ENCODE results near the gene P2RY8.
"Not testable (repeated sequence)": the region's sequence is repeated elsewhere in the genome, so short reads cannot be mapped to it uniquely, and the experiment has no call there.

P2RY8 gene

DNA sequence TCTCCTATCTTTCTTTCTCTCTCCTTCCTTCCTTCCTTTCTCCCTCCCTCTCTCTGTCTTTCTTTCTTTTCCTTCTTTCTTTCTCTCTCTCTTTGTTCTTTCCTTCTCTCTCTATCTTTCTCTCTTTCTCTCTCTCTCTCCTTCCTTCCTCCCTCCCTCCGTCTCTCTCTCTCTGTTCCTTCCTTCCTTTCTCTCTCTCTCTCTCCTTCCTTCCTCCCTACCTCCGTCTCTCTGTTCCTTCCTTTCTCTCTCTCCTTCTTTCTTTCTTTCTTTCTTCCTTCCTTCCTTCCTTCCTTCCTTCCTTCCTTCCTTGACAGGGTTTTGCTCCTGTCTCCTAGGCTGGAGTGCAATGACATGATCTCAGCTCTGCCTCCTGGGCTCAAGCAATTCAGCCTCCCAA, 24.2 kb upstream of the P2RY8 start:
- H3K4me1 ChIP-seq = no peaks in the 10 kb centered on the region
- no peak overlapping the region for H3K9ac ChIP-seq
- no peaks in the 10 kb centered on the region for H3K79me2 ChIP-seq
- H2AFZ ChIP-seq = no peak overlapping the region
- H3K4me3 ChIP-seq (ENCODE audit: low read depth, low read length) = no peak overlapping the region
- no peak for TF ChIP-seq CTCF (IDR thresholded peaks at IDR 0.05)
- no peaks in the 10 kb centered on the region for H3K36me3 ChIP-seq (ENCODE audit: control insufficient read depth, insufficient read depth, low read length)
- no peaks in the 10 kb centered on the region for H3K9me3 ChIP-seq (ENCODE audit: control insufficient read depth, low read length)
- H3K27ac ChIP-seq = no peak overlapping the region
- no peaks in the 10 kb centered on the region for H3K27me3 ChIP-seq (ENCODE audit: control insufficient read depth, insufficient read depth, low read length)
- no peak overlapping the region for H3K4me2 ChIP-seq (ENCODE audit: low read length)

- Histone ChIP-seq H3K9ac (no peak overlapping the region), H3K79me2 (no peaks in the 10 kb centered on the region), H3K27ac (no peak overlapping the region), H3K4me1 (no peaks in the 10 kb centered on the region), H3K4me2 (ENCODE audit: low read length) (no peak overlapping the region), H3K4me3 (ENCODE audit: low read depth, low read length) (no peak overlapping the region), H3K27me3 (ENCODE audit: control insufficient read depth, insufficient read depth, low read length) (no peaks in the 10 kb centered on the region), H3K9me3 (ENCODE audit: control insufficient read depth, low read length) (no peaks in the 10 kb centered on the region), H2AFZ (no peak overlapping the region), H3K36me3 (ENCODE audit: control insufficient read depth, insufficient read depth, low read length) (no peaks in the 10 kb centered on the region)
- no peak for TF ChIP-seq CTCF (IDR thresholded peaks at IDR 0.05)
These were observed 21.9 kb upstream of the P2RY8 start for GRCh38 chrX:1558761-1559468.

GRCh38 chrX:1557442-1557841, 20.5 kb upstream of the P2RY8 start:
- H3K9ac ChIP-seq; H3K27ac ChIP-seq; H3K79me2 ChIP-seq; H3K4me3 ChIP-seq (ENCODE audit: low read depth, low read length); H3K36me3 ChIP-seq (ENCODE audit: control insufficient read depth, insufficient read depth, low read length); H3K4me2 ChIP-seq (ENCODE audit: low read length); H3K27me3 ChIP-seq (ENCODE audit: control insufficient read depth, insufficient read depth, low read length); H3K4me1 ChIP-seq; H2AFZ ChIP-seq; H3K9me3 ChIP-seq (ENCODE audit: control insufficient read depth, low read length): not testable (repeated sequence)

DNA sequence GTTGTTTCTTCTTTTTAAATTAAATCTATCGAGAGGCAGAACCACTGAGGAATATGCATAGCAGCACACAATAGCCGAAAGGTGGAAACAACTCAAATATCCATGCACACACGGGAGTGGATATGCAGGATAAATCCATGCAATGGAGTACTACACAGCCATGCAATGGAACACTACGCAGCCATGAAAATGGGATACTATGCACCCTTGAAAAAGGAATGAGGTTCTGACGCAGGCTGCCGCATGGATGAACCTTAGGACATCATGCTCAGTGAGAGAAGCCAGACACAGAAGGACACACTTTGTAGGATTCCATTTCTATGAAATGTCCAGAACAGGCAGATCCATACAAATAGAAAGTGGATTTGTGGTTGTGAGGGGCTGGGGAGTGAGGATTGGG, 18.4 kb upstream of the P2RY8 start:
- Histone ChIP-seq H3K4me2 (ENCODE audit: low read length) (no peak overlapping the region), H3K4me3 (ENCODE audit: low read depth, low read length) (no peak overlapping the region), H3K79me2 (no peaks in the 10 kb centered on the region), H3K4me1 (no peaks in the 10 kb centered on the region), H2AFZ (no peak overlapping the region), H3K36me3 (ENCODE audit: control insufficient read depth, insufficient read depth, low read length) (no peaks in the 10 kb centered on the region), H3K27me3 (ENCODE audit: control insufficient read depth, insufficient read depth, low read length) (no peaks in the 10 kb centered on the region), H3K27ac (no peak overlapping the region), H3K9me3 (ENCODE audit: control insufficient read depth, low read length) (no peaks in the 10 kb centered on the region), H3K9ac (no peak overlapping the region)
- no peak for TF ChIP-seq CTCF (IDR thresholded peaks at IDR 0.05)

- Histone ChIP-seq H3K27me3 (ENCODE audit: control insufficient read depth, insufficient read depth, low read length) (no peaks in the 10 kb centered on the region), H3K79me2 (no peaks in the 10 kb centered on the region), H3K9me3 (ENCODE audit: control insufficient read depth, low read length) (no peaks in the 10 kb centered on the region), H3K4me1 (no peaks in the 10 kb centered on the region), H3K36me3 (ENCODE audit: control insufficient read depth, insufficient read depth, low read length) (no peaks in the 10 kb centered on the region), H3K27ac (peak overlapping the region; percentile 57), H3K4me2 (ENCODE audit: low read length) (no peak overlapping the region), H3K4me3 (ENCODE audit: low read depth, low read length) (no peak overlapping the region), H2AFZ (no peak overlapping the region), H3K9ac (no peak overlapping the region)
- TF ChIP-seq CTCF (IDR thresholded peaks at IDR 0.05) = no peak
These were observed 17.7 kb upstream of the P2RY8 start for GRCh38 chrX:1554469-1555210.

Data from parathyroid adenoma (tissue), 2 donors.